T-helper 9 cell (primary cell): ENCODE measurements around the gene CCSAP.
"Not testable (repeated sequence)": the region's sequence is repeated elsewhere in the genome, so short reads cannot be mapped to it uniquely, and the experiment has no call there.

Experiments used
- DNase-seq: peaks from one replicate; pipeline ENCODE4 v3.0.0-alpha.2; 2020

CCSAP gene

DNA sequence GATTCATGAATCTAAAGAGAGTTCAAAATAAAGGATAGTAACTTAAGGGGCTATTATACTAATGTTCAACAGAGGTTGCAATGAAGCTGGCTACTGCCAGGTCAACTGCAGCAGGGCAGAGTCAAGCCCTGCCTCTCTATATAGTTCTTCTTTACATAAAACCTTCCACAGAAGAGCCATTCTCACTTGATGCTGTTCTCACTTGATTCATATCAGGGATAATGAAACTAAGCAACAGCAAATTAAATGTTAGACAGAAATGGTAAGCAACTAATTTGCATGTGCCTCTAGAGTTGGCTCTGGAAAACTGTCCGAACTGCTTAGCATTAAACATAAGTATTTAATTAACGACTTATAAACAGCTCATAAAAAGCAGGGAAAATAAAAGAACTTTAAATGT is 17.4 kb downstream of the CCSAP start:
- no peak for DNase-seq

DNA sequence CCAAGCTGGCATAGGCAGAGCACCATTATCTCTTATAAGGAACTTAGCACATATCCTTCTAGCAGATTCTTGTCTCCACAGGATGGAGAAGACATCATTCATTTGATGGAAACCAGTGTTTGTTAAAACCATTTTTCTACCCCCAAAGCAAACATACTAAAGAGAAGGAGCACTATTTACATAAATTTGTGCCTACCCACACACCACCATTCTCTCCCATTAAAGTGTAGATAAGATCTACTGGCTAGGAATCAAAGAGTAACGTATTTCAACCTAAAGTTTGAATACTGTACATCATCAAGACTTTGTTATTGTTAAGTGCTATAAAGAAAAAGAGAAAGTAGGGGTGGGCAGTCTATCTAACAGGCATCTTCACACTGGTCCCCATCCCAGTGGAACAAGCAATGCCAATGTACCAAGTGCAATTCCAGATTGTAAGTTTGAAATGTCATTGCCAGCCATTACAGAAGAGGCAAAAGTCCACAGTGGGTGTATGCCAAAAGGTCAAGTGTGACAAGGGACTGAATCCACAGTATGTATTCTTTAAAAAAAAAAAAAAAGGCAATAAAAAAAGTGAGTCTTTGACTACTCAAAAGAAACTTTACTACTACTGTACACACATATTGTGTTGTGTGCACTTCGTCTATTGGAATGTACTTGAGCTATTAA is 18.8 kb downstream of the CCSAP start:
- no peak for DNase-seq

DNA sequence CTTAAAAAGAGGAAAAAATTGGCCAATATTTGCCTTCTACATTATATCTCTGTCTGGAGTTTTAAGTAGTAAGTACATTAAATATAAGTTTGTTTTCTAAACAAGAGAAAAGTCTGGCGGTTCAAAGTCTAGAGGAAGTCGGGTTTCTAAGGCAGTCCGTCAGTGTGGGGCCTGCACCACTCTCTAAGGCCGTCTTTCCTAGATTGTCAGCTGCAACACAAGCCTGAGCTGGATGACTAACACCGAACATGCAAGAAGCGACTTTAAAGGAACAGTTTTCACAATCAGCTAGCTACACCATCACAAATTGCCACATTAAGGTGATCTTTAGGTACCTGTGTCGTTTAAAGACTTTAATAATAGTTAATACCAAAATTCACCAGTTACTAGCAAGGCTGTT is 19.6 kb downstream of the CCSAP start:
- DNase-seq, result no peak

DNA sequence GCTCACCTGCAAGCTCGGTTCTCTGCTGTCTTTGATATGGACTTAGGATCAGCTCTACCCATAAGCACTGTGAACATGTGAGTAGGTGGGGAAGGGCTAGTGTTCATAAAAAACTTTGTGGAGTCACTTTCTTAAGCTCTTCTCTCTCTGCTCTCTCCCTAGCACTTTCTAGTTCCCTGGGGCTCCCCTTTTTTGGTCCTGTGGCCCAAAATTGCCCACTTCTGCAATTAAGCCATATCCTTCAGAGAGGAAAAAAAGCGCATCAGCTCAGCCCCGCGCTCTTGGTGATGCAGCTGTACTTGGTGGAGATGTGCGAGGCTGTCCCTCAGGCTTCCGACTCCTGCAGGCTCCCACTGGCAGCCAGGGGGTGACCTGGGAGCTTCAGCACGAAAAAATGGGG is 23.4 kb downstream of the CCSAP start:
- DNase-seq, result no peak

DNA sequence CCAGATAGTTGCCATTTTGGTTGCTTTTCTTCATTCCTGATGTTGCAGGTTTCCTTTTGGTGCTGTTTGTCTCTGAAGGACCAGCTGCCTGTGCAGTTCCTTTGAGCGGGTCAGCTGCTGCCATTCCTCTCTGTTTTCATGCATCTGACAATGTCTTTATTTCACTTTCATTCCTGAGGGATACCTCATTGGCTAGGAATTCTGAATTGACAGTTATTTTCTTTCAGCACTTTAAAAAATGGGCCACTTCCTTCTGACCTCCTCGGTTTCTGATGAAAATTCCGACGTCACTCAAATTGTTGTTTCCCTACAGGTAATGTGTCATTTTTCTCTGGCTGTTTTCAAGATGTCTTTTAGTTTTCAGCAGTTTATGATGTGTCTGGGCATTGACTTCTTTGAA is 24.8 kb downstream of the CCSAP start:
- DNase-seq, result no peak

DNA sequence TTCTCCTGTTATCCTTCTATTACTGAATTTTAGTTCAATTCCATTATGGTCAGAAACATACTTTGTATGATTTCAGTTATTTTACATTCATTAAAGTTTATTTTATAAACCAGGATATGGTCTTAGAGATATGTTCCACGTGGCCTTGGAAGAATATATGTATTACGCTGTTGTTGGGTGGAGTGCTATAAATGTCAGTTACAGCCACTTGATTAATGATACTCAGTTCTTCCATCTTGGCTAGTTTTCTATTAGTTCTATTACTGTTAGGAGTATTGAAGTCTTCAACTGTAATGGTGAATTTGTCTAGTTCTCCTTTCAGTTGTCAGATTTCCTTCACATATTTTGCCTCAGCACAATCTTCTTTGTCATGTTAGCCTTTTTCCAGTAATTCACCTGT is 26.7 kb downstream of the CCSAP start:
- DNase-seq, result no peak

DNA sequence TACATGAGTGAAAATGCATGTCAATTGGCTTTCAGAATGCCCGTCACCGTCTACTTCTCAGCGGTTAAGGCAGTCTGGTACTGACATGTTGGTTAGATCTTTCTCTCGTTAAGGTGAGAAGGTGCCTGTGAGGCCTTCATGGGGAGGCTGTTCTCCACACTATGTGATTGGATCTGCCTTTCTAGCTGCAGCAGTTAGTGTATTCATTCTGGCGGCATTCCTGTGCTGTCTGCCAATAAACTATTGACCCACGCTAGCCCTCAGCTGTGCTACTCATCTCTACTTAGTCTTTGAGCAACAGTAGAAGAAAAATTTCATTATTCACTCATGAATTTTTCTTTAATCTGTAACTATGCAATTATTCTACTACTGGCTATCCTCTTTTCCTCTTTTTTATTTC is 32.0 kb downstream of the CCSAP start:
- DNase-seq, result no peak

DNA sequence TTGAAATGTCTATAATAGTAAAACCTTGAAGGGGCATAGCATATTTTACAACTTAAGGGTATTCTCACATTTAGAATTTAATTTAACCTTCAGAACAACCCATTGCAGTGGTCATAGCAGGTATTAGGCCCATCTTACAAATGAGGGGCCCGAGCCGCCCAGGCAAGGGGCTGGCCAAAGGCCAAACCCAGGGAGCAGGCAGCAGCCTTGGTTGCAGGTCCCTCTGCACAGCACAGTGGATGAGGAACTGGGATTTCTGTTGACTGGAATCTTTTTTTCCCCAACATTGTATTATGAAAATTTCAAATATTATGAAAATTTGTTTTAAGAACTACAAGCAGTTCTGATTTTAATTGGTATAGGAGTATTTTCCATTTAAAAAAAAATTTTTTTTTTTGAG is 33.2 kb downstream of the CCSAP start:
- no peak for DNase-seq

DNA sequence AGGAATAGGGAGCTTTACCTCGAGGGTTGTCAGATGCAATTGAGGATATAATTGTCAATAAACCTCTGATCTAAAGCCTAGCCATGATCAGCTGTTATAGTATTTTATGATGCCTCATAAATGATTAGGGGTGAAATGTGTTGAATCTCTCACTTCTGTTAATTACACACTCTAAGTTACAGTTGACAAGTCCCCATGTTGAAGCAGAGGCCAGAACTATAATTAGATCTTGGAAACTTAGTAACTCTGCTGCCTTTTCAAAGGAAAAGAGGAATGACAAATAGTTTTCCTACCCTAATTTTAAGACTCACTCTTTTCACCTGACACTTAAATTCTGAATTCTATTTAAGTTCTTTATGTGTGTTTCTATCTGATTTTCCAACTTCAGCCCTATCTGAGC is 33.8 kb downstream of the CCSAP start:
- DNase-seq, result no peak

DNA sequence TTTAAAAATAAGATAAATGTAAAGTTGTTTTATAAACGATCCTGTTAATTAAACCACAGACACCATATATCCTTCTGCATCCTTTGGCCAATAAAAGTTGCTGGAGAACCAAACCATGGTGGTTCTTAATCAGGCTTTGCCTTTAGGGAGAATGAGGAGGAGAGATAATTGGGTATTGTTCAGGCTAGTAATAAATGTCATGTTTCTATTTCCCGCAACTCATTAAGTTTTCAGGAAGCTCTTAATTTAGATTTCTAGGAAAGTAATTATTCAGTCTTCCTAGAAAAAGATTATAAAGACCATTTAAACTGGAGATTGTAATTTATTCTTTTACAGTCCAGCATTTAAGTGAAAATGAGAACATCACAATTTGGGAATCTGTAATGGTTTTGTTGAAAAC is 37.5 kb downstream of the CCSAP start:
- no peak for DNase-seq

DNA sequence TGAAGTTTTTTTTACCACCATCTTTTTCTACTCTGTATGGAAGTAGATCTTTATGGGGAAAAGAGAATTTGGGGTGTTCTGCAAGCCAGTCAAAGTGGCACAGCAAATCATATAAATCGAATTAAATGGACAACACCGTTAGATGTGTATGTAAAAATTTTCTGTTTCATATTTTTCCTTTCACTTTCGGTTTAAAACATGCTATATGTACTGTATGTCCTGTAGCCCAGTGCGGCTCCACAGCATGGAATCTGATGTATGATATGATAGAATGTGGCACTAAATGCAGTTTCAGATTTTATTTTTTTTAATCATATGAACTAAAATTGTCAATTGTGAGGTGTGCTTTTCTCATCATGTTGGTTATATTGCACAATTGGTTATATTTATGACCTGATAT is 39.0 kb downstream of the CCSAP start:
- DNase-seq, result no peak

DNA sequence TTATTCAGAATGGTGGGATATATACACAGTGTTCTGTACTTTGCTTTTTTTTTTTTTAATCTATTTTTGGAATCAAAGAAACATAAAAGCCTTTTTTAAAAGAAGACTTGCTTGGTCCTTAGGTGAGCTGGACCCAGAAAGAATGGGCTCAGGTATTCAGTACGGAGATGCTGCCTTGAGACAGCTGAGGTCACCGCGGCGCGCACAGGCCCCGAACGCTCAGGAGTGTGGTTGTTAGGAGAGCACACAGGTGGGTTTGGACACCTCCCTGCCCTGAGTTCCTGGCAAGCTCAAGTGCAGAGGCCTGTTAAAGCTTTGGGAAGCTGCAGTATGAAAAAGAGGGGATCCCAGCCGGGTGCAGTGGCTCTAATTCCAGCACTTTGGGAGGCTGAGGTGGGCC is 40.1 kb downstream of the CCSAP start:
- no peak for DNase-seq

DNA sequence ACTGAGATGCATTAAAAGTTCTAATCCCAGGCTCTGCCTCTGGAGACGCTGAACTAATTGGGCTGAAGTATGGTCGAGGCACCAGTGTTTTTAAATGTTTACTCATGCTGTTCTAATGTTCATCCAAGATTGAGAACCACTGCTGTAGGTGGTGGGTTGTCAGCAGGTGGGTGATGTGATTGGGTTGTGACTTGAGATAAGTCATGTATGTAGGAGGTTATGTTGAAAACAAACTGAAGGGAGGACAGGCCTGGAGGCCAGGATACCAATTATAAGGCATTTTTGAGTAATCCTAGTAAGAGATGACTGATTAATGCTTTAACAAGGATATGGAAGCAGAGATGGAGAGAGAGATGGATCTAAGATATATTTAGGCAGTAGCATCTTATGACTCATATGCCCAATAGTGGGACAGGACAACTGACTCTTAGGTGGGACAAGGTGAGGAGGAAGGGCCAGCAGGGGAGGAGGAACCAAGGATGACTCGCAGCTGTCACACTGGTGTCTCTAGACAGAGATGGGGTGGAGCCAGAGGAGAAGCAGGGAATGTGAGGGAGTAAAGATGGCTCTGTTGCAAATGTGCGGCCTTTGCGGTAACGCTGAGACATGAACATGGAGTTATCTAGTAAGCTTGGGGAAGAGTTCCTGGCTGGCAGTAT is 42.6 kb downstream of the CCSAP start:
- DNase-seq, result no peak

DNA sequence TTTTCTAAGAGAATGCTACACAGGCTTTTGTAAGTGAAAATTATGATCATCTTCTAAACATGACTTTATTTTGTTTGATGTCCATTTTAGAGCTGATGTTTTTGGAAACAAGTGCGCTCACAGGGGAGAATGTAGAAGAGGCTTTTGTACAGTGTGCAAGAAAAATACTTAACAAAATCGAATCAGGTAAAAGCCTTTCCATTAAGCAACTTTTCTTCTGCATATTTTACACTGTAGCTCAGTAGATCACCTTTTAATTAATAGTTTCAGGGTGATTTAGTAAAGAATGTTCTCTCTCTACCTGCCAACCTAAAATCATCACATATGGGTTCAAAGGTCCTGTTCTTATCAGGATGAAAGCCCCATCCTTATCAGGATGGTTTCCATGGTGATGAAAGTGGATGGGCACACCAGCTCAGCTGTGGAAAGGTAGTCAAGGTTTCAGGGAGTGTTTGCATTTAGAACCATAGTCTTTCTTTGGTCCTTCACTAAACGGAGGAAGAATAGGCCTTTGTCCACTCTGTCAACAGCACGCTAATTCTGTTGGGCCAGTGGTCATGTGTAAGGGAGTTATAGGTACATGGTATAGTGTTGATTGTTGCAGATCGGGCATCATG is 43.9 kb downstream of the CCSAP start:
- no peak for DNase-seq

DNA sequence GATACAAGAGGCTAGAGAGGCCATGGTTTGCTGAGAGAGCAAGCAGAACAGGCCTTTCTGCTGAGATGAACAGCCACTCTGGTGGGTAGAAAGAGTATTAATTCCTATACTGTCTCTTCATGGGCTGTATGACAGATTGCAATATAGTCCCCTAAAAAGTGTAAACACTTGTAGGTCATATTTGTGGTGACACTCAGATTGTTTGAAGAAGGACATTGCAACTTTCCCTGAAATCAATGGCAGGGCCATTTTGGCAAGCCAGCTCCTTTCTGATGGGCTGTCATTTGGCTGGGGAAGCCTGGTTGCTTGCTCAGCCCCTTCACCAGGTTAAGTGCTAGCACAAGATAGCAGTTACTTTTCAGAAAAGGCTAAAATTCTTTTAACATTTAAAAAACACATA is 44.4 kb downstream of the CCSAP start:
- no peak for DNase-seq

DNA sequence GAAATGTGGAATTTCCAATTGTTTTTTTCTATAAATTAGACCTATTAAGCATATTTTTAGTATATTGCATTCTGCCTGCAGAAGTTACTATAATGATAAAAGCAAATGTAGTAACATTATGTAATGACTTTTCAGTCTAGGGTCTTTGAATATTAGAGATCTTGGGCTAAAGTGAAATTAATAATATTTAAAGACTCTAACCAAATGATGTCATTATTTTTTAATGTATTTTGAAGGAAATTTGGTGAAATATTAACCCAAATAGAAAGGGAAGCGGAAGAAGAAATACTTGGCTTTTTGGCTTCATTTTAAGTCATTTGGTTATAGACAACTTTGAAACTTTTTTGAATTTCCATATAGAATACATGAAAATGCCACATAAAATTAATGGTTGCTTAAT is 45.1 kb downstream of the CCSAP start:
- DNase-seq, result no peak

DNA sequence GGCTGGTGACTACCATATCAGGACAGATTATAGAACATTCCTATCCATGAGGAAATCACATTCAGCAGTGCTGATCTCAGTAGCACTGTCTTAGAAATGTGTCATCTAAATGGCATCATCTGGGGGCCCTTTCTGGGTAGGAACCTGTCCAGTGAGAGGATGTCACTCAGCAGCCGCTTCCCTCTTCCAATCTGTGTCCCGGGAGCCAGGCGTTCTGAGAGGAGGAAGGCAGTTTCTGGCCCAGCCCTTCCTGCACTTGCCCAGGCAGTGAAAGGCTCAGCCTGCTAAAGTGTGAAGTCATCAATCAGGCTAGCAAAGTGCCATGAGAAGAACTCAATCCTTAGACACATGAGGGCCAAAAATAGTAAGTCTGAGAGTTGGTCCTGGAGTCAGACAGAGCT is 46.3 kb downstream of the CCSAP start:
- no peak for DNase-seq

DNA sequence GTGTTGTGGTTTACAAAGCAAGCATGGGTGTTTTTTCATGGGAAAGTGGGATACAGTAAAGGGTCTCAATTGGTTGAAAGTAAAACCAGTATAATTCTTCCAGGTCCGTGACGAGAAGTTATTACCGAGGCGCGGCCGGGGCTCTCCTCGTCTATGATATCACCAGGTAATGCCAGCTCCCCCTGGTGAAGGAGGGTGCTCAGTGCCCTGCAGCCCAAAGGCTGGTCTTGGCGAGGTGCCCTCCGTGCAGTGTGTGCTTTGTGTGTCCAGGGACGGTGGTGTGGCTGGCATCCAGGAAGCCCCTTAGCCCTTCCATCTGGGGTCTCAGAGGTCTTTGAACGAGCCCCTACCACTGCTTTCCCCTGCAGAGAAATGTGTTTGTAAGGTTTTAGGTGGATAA is 47.1 kb downstream of the CCSAP start:
- no peak for DNase-seq

DNA sequence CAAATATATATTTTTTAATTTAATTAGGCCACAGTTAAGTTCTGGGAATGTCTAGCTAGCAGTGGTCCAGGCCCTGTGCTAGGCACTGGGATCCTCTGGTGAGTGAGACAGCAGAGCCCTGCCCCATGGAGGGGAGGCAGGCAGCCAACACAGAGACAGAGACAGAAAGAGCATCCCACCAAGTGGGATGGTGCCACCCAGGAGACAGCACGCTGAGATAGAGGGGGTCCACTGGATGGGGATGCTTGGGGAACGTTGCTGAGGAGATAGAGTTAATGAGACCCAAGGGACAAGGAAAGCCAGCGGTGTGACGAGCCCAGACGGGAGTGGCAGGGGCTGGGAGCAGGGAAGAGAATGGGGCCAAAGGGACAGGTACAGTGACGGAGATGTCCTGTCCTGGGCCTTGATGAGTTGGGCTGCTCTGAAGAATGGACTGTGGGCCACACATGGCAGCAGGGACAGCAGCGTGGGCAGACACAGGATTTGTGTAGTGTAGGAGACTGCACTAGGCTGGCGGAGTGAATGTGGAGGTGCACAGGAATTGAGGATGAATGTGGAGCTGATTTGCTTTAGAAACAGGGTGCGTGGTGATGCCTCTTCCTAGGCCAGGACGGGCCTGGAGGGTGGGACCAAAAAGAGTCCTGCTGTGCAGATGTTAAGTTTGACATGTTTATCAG is 49.2 kb downstream of the CCSAP start:
- no peak for DNase-seq

DNA sequence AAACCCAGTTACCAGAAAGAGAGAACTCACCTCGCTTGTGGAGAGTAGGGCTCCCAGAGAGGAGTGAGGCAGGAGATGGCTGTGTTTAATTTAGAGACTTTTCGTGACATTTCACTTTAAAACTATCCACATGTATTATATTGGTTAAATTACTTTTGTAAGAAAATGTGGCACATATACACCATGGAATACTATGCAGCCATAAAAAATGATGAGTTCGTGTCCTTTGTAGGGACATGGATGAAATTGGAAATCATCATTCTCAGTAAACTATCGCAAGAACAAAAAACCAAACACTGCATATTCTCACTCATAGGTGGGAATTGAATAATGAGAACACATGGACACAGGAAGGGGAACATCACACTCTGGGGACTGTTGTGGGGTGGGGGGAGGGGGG is 51.2 kb downstream of the CCSAP start:
- DNase-seq, result not testable (repeated sequence)

DNA sequence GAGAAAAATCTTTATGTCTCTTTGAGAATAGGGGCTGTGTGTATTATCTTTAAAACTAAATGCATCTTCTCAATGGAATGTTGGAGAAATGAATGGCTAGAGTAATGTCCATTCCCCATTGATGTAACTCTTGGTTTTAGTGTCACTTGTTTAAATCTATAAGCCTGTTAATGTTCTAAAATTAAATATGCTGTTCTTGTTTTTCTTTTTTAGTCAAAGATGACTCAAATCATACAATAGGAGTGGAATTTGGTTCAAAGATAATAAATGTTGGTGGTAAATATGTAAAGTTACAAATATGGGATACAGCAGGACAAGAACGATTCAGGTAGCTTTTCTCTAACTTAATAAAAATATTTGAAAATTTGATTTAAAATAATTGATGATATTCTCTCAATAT is 54.3 kb downstream of the CCSAP start:
- DNase-seq, result no peak

DNA sequence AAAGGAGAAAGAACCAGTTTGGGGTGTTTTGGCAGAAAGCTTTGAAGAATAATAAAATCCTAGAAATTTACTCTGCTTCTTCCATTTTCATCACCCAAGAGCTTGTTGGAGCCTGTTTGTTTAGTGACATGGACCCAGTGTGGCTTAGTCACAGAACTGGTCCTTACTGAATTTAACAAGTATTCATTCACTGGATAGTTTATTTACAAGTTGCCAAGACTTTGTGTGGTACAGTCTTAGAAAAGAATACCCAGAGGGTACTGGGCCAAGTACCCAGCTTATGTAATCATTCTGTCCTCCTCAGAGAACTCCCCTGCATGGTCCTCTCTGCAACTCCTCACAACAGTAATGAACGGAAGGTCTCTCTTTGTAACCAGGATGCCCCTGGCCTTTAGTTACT is 55.6 kb downstream of the CCSAP start:
- DNase-seq, result no peak

DNA sequence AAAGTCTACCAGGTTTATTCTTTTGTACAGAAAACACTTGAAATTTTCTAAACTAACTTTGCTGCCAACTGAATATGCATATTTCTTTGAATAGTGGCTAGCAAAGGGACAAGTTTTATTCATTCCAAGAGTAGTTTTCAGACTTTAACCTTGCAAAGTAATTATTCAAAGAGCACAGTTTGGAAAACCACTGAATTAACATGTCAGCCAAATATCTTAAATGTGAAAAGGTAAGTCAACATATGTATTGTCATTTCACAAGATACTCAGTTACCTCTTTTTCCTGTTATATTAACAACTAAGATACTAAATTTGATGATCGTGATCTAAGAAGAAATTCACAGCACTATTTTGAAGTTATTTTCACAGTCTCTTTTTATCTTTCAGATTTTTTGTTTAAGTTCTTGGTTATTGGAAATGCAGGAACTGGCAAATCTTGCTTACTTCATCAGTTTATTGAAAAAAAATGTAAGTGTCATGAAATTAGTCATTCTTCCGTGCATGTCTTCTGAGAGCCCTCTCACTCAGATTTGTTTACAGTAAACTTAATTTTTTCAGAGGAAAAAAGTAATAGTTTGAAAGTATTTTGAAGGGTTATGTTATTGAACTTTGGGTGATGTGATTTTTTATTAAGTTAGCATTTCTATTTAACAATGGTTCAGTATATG is 56.6 kb downstream of the CCSAP start:
- no peak for DNase-seq

DNA sequence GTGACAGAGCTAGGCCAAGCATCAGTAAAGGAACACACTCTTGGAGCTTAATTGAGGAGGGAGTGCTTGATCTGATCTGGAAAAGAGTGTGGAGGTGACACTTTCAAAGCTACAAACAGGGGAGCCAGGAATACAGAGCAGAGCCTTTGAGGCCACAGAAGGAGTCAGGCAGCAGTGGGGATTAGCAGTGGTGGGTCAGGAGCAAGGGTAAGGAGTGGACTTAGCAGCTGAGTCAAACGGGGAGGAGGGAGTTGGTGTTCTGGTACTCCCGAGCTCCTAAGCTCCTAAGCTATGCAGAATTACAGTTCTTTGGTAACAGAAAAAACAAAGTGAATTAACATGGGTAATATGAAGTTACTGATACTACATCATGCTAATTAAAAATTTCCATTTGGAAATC is 57.4 kb downstream of the CCSAP start:
- DNase-seq, result no peak
